Hematopoietic multipotent progenitor cell treated with erythropoietin and hydrocortisone succinate and interleukin-3 and kit ligand, for 4 days (in vitro differentiated cells): ENCODE data around the gene RPSA.
A peak's percentile ranks its signal among the peaks of the same experiment; 100 is the strongest.
"Not testable (repeated sequence)": the region's sequence is repeated elsewhere in the genome, so short reads cannot be mapped to it uniquely, and the experiment has no call there.

Source experiments
- DNase-seq: peaks from one replicate; pipeline ENCODE4 v3.0.0-alpha.2; 2015

Gene RPSA

GRCh38 chr3:39390181-39390580 lies 16.3 kb upstream of the RPSA start:
- DNase-seq, result no peak

DNA sequence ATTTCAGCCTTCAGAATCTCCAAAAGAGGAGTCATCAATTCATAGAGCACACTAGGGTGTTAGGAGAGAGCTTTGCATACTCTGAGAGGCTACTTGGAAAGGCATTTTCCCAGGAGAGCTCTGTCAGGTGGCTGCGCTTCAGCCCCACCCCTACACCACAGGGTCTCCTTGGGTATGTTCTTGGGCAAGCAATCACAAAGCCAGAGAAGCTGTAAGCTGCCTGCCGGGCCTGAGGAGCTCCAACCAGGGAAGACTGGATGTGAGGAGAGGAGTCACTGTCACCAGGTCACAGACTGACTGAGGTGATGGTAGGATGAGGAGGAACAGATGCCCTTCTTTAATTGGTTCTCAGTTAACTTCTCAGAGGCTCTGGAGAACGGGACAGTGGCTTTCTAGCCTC lies 9.8 kb upstream of the RPSA start:
- DNase-seq, result no peak

- no peak for DNase-seq
These were observed 7.8 kb upstream of the RPSA start for GRCh38 chr3:39398700-39399099.

DNA sequence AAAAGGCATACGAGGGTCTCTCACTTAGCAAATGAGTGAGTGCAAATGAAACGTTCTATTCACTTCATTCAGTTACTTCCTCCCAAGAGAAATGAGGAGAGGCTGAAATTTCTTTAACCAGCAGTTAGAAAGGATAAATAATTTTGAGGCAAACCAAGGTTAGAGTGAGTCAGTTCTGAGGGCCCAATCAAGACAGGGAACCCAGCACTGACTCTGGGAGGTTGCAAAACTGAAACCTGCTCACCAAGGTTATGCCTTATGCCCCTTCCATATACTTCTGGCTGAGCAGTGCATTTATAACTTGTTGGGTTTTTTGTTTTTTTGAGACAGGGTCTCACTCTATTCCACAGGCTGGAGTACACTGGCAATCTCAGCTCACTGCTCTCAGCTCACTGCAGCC lies 4.5 kb upstream of the RPSA start:
- DNase-seq, result no peak

DNA sequence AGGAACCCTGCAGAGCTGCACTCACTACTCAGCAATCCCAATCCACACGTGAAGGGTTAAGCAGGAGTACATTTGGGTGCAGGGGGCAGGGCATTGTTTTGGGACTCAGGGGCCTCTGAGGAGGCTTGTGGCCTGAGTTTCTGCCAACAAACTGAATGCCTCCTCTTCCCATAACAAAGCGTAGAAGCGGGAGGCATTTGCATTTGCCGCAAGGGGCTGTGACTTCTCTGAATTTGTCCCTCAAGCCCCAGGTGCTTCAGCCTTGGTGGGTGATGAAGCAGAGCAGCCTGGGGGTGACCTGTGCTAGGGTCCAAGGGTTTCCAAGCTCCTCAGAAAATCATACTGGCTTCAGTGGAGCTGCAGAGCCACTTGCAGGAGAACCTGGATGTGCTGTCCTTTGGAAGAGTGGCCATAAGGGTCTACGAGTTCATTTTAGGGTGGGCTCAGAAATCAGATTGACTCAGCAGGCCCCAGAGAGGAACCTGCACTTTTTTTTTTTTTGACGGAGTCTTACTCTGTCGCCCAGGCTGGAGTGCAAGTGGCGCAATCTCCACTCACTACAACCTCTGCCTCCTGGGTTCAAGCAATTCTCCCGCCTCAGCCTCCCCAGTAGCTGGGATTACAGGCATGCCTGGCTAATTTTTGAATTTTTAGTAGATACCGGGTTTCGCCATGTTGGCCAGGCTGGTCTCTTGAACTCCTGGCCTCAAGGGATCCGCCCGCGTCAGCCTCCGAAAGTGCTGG lies 1.4 kb upstream of the RPSA start:
- no peak for DNase-seq

GRCh38 chr3:39405687-39406367 lies 693 bp upstream of the RPSA start:
- no peak for DNase-seq

GRCh38 chr3:39407259-39407629 lies 724 bp downstream of the RPSA start:
- no peak for DNase-seq

DNA sequence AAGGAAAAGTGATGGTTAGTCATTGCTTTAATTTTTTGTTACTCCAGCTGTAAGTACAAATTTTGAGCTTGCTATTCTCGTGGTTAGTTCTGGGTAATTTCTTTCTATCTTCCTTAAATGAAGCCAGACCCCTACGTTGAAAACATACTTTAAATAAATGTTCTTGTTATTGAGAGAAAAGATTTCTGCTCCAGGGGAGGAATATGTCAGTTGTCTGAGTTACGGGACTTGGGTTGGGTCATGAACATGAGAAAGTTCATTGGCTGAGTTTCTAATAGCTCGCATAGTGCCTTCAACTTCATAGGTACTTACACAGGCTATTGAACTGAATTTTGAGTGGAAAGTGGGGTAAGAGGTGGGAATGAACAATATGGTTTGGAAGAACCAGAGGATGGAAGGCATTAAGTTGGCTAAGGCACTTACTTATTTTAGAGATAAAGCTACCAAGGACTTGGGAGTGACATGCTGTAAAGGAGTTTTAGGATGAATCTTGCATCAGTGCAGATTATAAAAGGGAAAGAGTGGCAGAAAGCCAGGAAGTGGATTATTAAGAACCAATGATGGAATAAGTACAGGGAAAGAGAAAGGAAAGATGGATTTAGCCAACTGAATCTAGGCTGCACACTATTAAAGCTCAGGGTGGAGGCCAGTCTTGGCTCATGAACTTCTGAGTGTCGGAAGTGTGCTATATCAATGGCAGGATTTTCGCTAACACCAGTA lies 1.4 kb downstream of the RPSA start:
- DNase-seq, result no peak

GRCh38 chr3:39408493-39409372 lies 2.2 kb downstream of the RPSA start:
- no peak for DNase-seq

GRCh38 chr3:39409514-39410136 lies 3.1 kb downstream of the RPSA start:
- no peak for DNase-seq

DNA sequence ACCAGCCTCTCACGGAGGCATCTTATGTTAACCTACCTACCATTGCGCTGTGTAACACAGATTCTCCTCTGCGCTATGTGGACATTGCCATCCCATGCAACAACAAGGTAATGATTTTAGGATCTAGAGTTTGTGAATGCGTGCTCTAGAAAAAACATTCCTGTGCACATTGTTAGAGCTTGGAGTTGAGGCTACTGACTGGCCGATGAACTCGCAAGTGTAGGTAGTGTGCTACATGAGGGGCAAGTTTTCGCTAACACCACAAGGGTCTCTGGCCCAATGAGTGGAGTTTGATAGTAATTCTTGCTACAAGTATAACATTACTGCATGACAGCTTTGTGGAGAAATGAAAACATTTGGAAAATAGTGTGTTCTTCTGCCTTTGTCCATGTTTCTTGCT lies 4.4 kb downstream of the RPSA start:
- DNase-seq, result no peak

GRCh38 chr3:39412668-39413260 lies 6.2 kb downstream of the RPSA start:
- DNase-seq, result no peak

GRCh38 chr3:39413691-39414420 lies 7.3 kb downstream of the RPSA start:
- DNase-seq, result no peak

DNA sequence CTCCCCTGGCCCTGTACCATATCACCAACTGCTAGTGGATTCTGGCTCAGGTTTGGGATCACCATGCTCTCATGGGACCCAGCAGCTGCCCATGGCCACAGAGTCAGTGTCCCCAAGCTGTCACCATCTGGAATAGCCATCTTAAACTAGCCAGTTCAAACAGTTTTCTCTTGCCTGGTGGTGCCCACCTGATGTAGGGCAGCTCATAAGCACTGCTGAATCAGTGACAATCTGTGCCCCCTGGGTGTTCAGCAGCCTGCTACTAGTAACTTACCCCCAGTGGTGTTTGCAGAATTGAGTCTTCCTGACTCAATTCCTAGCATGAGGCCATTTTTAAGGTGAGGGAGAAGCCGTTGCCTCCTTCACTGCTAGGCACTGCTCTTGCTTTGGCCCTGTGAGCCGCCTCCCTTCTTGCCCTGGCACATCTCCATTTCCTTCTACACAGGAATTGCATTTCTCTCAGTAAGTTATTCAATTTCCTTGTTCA lies 7.9 kb downstream of the RPSA start:
- peak; percentile 49 for DNase-seq

- DNase-seq, result not testable (repeated sequence)
These were observed 8.8 kb downstream of the RPSA start for GRCh38 chr3:39415302-39415701.

GRCh38 chr3:39415983-39416382 lies 9.5 kb downstream of the RPSA start:
- DNase-seq, result no peak

DNA sequence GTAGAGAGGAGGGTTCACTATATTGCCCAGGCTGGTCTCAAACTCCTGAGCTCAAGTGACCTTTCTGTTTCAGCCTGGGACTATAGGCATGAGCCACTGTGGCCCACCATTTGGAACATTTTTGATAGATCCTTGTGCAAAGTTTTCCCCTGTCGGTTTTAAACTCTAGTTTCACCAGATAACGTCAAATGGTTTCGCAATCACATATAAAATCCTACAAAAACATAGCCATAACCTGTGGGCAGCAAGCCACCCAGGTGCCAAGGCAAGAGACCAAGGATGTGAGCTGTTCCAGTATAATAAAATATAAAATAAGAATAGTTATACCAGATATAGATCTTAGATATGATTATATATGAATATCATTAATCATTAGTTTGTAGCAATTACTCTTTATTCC lies 10.5 kb downstream of the RPSA start:
- not testable (repeated sequence) for DNase-seq

DNA sequence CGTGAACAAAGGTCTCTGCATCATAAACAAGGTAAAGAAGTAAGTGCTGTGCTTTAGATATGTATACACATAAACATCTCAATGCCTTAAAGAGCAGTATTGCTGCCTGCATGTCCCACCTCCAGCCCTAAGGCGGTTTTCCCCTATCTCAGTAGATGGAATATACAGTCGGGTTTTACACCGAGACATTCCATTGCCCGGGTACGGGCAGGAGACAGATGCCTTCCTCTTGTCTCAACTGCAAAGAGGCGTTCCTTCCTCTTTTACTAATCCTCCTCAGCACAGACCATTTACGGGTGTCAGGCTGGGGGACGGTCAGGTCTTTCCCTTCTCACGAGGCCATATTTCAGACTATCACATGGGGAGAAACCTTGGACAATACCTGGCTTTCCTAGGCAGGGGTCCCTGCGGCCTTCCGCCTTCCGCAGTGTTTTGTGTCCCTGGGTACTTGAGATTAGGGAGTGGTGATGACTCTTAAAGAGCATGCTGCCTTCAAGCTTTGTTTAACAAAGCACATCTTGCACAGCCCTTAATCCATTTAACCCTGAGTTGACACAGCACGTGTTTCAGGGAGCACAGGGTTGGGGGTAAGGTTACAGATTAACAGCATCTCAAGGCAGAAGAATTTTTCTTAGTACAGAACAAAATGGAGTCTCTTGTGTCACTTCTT lies 12.2 kb downstream of the RPSA start:
- DNase-seq, result not testable (repeated sequence)

GRCh38 chr3:39419742-39420315 lies 13.3 kb downstream of the RPSA start:
- DNase-seq, result no peak

DNA sequence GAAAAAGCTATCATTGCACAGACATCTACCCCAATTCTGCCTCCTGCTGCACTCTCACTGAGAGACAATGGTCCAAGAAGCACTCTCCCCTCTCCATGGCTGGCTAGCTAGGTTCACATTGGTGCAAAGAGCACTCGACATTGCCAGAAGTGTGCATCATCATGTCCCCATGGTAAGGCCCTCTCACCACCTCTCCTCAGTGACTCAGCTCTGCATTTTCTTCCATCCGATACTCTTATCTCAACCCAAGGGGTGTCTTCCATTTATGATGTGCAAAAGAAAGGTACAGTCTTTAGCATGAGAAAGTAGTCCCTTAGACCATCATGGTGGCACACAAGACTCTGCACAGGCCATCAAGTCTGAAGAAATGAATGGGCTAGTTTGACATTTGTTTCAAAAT lies 14.0 kb downstream of the RPSA start:
- no peak for DNase-seq
